Measurements from ENCODE around the gene OXLD1. TPM values are rescaled to one million over a fixed set of nuclear protein-coding genes. Genes with fewer than 3 reads are reported as not detected.
A peak's percentile ranks its signal among the peaks of the same experiment; 100 is the strongest.

OXLD1 gene
- total and polyA plus RNA-seq, 9 donors: 1.7 to 35.7 (median 20.9) TPM

DNA sequence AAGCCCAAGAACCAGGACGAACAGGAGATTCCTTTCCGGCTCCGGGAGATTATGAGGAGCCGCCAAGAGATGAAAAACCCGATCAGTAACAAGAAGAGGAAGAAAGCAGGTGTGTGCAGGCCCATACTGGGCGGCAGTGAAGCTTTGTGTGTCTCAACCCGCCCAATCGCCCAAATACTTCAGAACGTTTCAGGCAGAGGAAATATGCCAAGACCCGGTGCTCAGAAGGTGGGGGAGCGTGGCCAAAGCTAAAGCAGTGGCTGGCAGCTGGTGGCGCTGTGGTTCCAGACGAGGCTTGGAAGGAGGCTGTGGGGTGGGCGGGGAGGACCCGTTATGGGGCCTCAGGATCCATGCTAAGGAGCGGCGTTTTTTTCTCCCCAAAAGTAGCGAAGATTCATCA is 1.3 kb upstream of the OXLD1 start:
- intact Hi-C loops (cut with DNase I): no loop called here
- Histone ChIP-seq H3K9me3 (no peaks in the 10 kb centered on the region), H3K4me1 (ENCODE audit: insufficient read depth) (peaks cover 12% of the 10 kb centered on the region), H3K36me3 (no peaks in the 10 kb centered on the region), H3K27me3 (no peaks in the 10 kb centered on the region), H3K4me3 (no peak overlapping the region), H3K27ac (no peak overlapping the region)
- TF ChIP-seq, protein P1, sequence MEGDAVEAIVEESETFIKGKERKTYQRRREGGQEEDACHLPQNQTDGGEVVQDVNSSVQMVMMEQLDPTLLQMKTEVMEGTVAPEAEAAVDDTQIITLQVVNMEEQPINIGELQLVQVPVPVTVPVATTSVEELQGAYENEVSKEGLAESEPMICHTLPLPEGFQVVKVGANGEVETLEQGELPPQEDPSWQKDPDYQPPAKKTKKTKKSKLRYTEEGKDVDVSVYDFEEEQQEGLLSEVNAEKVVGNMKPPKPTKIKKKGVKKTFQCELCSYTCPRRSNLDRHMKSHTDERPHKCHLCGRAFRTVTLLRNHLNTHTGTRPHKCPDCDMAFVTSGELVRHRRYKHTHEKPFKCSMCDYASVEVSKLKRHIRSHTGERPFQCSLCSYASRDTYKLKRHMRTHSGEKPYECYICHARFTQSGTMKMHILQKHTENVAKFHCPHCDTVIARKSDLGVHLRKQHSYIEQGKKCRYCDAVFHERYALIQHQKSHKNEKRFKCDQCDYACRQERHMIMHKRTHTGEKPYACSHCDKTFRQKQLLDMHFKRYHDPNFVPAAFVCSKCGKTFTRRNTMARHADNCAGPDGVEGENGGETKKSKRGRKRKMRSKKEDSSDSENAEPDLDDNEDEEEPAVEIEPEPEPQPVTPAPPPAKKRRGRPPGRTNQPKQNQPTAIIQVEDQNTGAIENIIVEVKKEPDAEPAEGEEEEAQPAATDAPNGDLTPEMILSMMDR (IDR thresholded peaks at IDR 0.05): no peak
- no peak for TF ChIP-seq EP300 (IDR thresholded peaks at IDR 0.05)
- TF ChIP-seq POLR2A (IDR thresholded peaks at IDR 0.05): no peak
- WGBS, 3 donors: 79 to 80% (median 80%) methylated on average over 18 of the region's 18 CpGs
- DNase-seq: no peak

DNA sequence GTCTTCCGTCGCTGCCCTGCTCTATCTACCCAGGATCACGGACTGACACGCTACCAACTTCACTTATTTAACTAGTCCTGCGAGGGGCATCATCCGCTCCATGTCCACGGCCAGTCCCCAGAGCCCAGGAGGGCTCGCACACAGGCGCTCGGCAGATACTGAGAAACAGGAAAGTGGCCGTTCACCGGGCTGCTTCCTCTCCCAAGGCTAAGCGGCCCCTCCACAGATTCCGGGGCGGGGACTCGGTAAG is 388 bp downstream of the OXLD1 start:
- H3K4me3 ChIP-seq: peak overlapping the region; percentile 55
- no peak for DNase-seq
- TF ChIP-seq, protein P1 (IDR thresholded peaks at IDR 0.05): no peak
- TF ChIP-seq EP300 (IDR thresholded peaks at IDR 0.05): no peak
- no peak for TF ChIP-seq POLR2A (IDR thresholded peaks at IDR 0.05)
- H3K9me3 ChIP-seq: no peaks in the 10 kb centered on the region
- WGBS, 3 donors: 0 to 1% (median 0%) methylated on average over 14 to 16 of the region's 16 CpGs
- no peaks in the 10 kb centered on the region for H3K27me3 ChIP-seq
- peak overlapping the region; percentile 32 to 78 for H3K27ac ChIP-seq
- intact Hi-C loops (cut with DNase I): no loop called here
- peaks cover 12% of the 10 kb centered on the region for H3K4me1 ChIP-seq (ENCODE audit: insufficient read depth)
- H3K36me3 ChIP-seq: no peaks in the 10 kb centered on the region

DNA sequence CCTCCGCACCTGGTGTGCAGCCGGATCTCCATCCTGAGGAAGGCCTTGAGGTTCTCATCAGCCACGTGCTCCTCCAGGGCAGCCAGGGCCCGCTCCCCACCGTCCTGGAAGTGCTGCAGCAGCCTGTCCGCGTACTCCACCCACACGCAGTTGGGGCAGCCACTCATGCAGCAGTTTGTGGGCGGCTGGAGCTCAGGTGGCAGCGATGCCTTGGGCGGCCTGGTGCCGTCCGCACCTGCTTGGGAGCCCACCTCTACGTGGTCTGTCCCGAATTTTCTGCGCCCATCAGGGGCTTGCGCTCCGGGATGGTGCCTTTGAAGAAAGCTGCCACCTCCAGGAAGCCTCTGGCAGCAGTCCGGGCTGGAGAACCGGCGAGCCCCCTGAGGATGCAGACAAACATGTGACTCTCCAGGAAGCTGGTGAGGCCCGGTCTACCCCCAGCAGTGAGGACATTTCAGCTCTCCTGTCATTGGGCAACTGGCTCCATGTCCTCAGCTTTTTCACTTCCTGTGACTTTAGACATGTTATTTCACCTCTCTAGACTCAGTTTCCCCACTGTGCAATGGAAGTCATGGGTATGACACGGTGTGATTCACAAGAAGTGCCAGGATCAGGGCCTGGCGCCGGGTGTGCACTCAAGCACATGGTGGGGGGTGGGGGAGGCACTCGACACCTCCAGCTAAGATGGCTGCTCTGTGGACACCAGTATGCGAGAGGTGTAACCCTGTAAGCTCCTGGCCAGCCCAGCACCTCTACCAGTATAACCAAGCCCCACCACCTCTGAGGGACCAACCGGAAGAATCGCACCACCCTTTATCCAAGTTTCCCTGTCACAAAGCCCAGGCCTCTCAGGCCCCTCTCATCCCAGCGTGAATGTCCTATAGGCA is 957 bp downstream of the OXLD1 start:
- intact Hi-C loops (cut with DNase I): no loop called here
- Histone ChIP-seq H3K27ac (peak overlapping the region; percentile 32 to 78), H3K9me3 (no peaks in the 10 kb centered on the region), H3K27me3 (no peaks in the 10 kb centered on the region), H3K4me1 (ENCODE audit: insufficient read depth) (peaks cover 12% of the 10 kb centered on the region), H3K36me3 (no peaks in the 10 kb centered on the region), H3K4me3 (peak overlapping the region; percentile 55)
- DNase-seq: no peak
- TF ChIP-seq EP300 (IDR thresholded peaks at IDR 0.05): no peak
- TF ChIP-seq, protein P1 (IDR thresholded peaks at IDR 0.05): no peak
- TF ChIP-seq POLR2A (IDR thresholded peaks at IDR 0.05): no peak
- 58 to 63% (median 59%) methylated on average over 25 to 30 of the region's 30 CpGs for WGBS, 3 donors

DNA sequence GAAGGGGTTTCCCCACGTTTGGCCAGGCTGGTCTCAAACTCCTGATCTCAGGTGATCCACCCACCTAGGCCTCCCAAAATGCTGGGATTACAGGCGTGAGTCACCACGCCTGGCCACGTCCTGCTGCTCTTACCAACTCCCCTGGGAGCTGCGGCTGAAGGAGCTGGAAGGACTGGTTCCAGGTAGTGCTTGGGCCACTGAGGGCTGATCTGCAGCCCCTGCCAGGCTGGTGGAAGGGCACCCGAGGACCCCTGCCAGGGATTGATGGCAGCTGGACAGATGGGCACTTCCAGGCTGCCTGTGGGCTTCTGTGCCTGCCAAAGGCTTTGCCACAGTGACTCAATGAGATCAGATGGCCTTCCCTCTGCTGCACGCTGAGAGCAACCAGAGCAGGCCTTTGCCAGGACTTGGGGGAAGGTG is 2.3 kb downstream of the OXLD1 start:
- H3K9me3 ChIP-seq: no peaks in the 10 kb centered on the region
- 77 to 86% (median 86%) methylated on average over 7 of the region's 7 CpGs for WGBS, 3 donors
- H3K4me3 ChIP-seq: no peak overlapping the region
- TF ChIP-seq, protein P1 (IDR thresholded peaks at IDR 0.05): no peak
- TF ChIP-seq EP300 (IDR thresholded peaks at IDR 0.05) (no peak), POLR2A (IDR thresholded peaks at IDR 0.05) (no peak)
- intact Hi-C loops (cut with DNase I): no loop called here
- no peak for DNase-seq
- H3K27ac ChIP-seq: no peak overlapping the region
- no peaks in the 10 kb centered on the region for H3K36me3 ChIP-seq
- H3K4me1 ChIP-seq (ENCODE audit: insufficient read depth): peaks cover 12% of the 10 kb centered on the region
- H3K27me3 ChIP-seq: no peaks in the 10 kb centered on the region
